NCI-H1092 treated with DMSO at 0.1 percent for 48 hours (cell line): ENCODE data around the gene NHLRC1.

Experiments
- DNase-seq: peaks from one replicate; lab custom pipeline; 2025; lab: John Stamatoyannopoulos, UW

Gene NHLRC1

GRCh38 chr6:18081025-18081668 lies 41.3 kb downstream of the NHLRC1 start:
- DNase-seq = no peak

GRCh38 chr6:18080544-18080943 lies 41.9 kb downstream of the NHLRC1 start:
- DNase-seq = no peak

GRCh38 chr6:18078866-18079265 lies 43.6 kb downstream of the NHLRC1 start:
- DNase-seq = no peak

- DNase-seq = no peak
Measured at GRCh38 chr6:18076231-18076630, 46.2 kb downstream of the NHLRC1 start.

- DNase-seq = no peak
Measured at GRCh38 chr6:18072841-18073240, 49.6 kb downstream of the NHLRC1 start.

- DNase-seq = no peak
Measured at GRCh38 chr6:18070486-18070885, 52.0 kb downstream of the NHLRC1 start.
